ENCODE results near the gene KLHDC7B. TPM values are rescaled to one million over a fixed set of nuclear protein-coding genes. Genes with fewer than 3 reads are reported as not detected.

The KLHDC7B gene
- total RNA-seq, 1 donor from 2014 or later, result not detected

- H3K27me3 Mint-ChIP-seq (ENCODE audit: unreplicated experiment), result peaks cover 30% of the 10 kb centered on the region
These were observed 15.7 kb upstream of the KLHDC7B start, which contains the start of gene TYMP for GRCh38 chr22:50529897-50530579. Gene TYMP (minus strand): TSS chr22:50530012. CDS start chr22:50529709, 303 bp downstream.

GRCh38 chr22:50530580-50530876, 15.2 kb upstream of the KLHDC7B start:
- Mint-ChIP-seq H3K27ac (ENCODE audit: unreplicated experiment) (no peak overlapping the region), H3K9me3 (ENCODE audit: unreplicated experiment) (no peaks in the 10 kb centered on the region), H3K4me1 (ENCODE audit: unreplicated experiment) (peaks cover 8% of the 10 kb centered on the region), H3K36me3 (ENCODE audit: low read depth, unreplicated experiment) (no peaks in the 10 kb centered on the region), H3K27me3 (ENCODE audit: unreplicated experiment) (peaks cover 30% of the 10 kb centered on the region), H3K4me3 (ENCODE audit: unreplicated experiment) (no peak overlapping the region)
- TF ChIP-seq CTCF (IDR thresholded peaks at IDR 0.05; ENCODE audit: unreplicated experiment), result no peak
- no peak for DNase-seq (ENCODE audit: low spot score)

More at GRCh38 chr22:50529897-50530579, 15.7 kb upstream of the KLHDC7B start, which contains the start of gene TYMP:
- DNase-seq (ENCODE audit: low spot score), result no peak
- H3K9me3 Mint-ChIP-seq (ENCODE audit: unreplicated experiment), result no peaks in the 10 kb centered on the region
- no peak within 1 kb of the TSS for H3K4me3 Mint-ChIP-seq (ENCODE audit: unreplicated experiment)
- no peak for TF ChIP-seq CTCF (IDR thresholded peaks at IDR 0.05; ENCODE audit: unreplicated experiment)
- no peak within 1 kb of the TSS for H3K27ac Mint-ChIP-seq (ENCODE audit: unreplicated experiment)
- H3K4me1 Mint-ChIP-seq (ENCODE audit: unreplicated experiment), result peaks cover 8% of the 10 kb centered on the region
- no peaks in the 10 kb centered on the region for H3K36me3 Mint-ChIP-seq (ENCODE audit: low read depth, unreplicated experiment)

- Mint-ChIP-seq H3K4me1 (ENCODE audit: unreplicated experiment) (peaks cover 8% of the 10 kb centered on the region), H3K27me3 (ENCODE audit: unreplicated experiment) (peaks cover 30% of the 10 kb centered on the region), H3K36me3 (ENCODE audit: low read depth, unreplicated experiment) (no peaks in the 10 kb centered on the region), H3K4me3 (ENCODE audit: unreplicated experiment) (peak overlapping the region; percentile 65), H3K27ac (ENCODE audit: unreplicated experiment) (no peak overlapping the region), H3K9me3 (ENCODE audit: unreplicated experiment) (no peaks in the 10 kb centered on the region)
- no peak for TF ChIP-seq CTCF (IDR thresholded peaks at IDR 0.05; ENCODE audit: unreplicated experiment)
- DNase-seq (ENCODE audit: low spot score), result peak; percentile 67
These were observed 14.7 kb upstream of the KLHDC7B start for GRCh38 chr22:50530877-50531545.

- no peaks in the 10 kb centered on the region for H3K9me3 Mint-ChIP-seq (ENCODE audit: unreplicated experiment)
- no peak for TF ChIP-seq CTCF (IDR thresholded peaks at IDR 0.05; ENCODE audit: unreplicated experiment)
- peaks cover 8% of the 10 kb centered on the region for H3K4me1 Mint-ChIP-seq (ENCODE audit: unreplicated experiment)
- no peaks in the 10 kb centered on the region for H3K36me3 Mint-ChIP-seq (ENCODE audit: low read depth, unreplicated experiment)
- peak; percentile 40 for DNase-seq (ENCODE audit: low spot score)
- H3K27me3 Mint-ChIP-seq (ENCODE audit: unreplicated experiment), result peaks cover 30% of the 10 kb centered on the region
- H3K27ac Mint-ChIP-seq (ENCODE audit: unreplicated experiment), result no peak overlapping the region
- no peak overlapping the region for H3K4me3 Mint-ChIP-seq (ENCODE audit: unreplicated experiment)
These were observed 14.1 kb upstream of the KLHDC7B start for GRCh38 chr22:50531546-50531961.
